Choroid plexus epithelial cell (primary cell): ENCODE data around the gene ARFIP2.

Source experiments
- DNase-seq: peaks from one replicate; pipeline ENCODE4 v3.0.0-alpha.2; 2010; ENCODE audit warnings: low read depth
- H3K4me3 ChIP-seq: 2 replicates; pipeline ENCODE4 v1.5.1; 2011; ENCODE audit warnings: low read depth, mild to moderate bottlenecking, control low read depth, low read length, moderate library complexity
- CTCF ChIP-seq: conservative IDR thresholded peaks from 2 replicates; pipeline ENCODE4 v1.5.1; 2011; ENCODE audit warnings: low read depth, mild to moderate bottlenecking, control low read depth, inconsistent platforms, low read length, moderate library complexity

Gene ARFIP2

GRCh38 chr11:6457581-6458320, 23.4 kb downstream of the ARFIP2 start:
- no peak for TF ChIP-seq CTCF
- no peak for DNase-seq
- H3K4me3 ChIP-seq, result no peak overlapping the region

GRCh38 chr11:6456361-6457073, 24.6 kb downstream of the ARFIP2 start:
- no peak for TF ChIP-seq CTCF
- H3K4me3 ChIP-seq, result no peak overlapping the region
- DNase-seq, result no peak

GRCh38 chr11:6455070-6455469, 26.1 kb downstream of the ARFIP2 start:
- no peak for DNase-seq
- TF ChIP-seq CTCF, result no peak
- H3K4me3 ChIP-seq, result no peak overlapping the region

- H3K4me3 ChIP-seq, result no peak overlapping the region
- DNase-seq, result no peak
- no peak for TF ChIP-seq CTCF
These were observed 28.0 kb downstream of the ARFIP2 start for GRCh38 chr11:6453152-6453551.

- no peak overlapping the region for H3K4me3 ChIP-seq
- TF ChIP-seq CTCF, result no peak
- no peak for DNase-seq
These were observed 28.9 kb downstream of the ARFIP2 start for GRCh38 chr11:6452219-6452618.

- DNase-seq, result no peak
- no peak overlapping the region for H3K4me3 ChIP-seq
- no peak for TF ChIP-seq CTCF
These were observed 32.6 kb downstream of the ARFIP2 start for GRCh38 chr11:6448574-6448973.
